HEK293 (cell line): ENCODE measurements around the gene CPTP.

Source experiments
- CTCF ChIP-seq: fragments of 450-650 bp; formaldehyde crosslinking; IDR thresholded peaks from 2 replicates; pipeline ENCODE4 v1.5.1; 2016; ENCODE audit warnings: missing biosample characterization, missing genetic modification characterization
- GLI4 ChIP-seq: fragments of 450-650 bp; formaldehyde crosslinking; IDR thresholded peaks from 2 replicates; pipeline ENCODE4 v1.5.1; 2016; ENCODE audit warnings: missing biosample characterization, missing genetic modification characterization
- MEIS1 ChIP-seq: sonication (generic); formaldehyde crosslinking; IDR thresholded peaks from 2 replicates; pipeline ENCODE4 v1.8.1; 2022; ENCODE audit warnings: missing genetic modification reagents, mild to moderate bottlenecking, borderline replicate concordance
- SP2 ChIP-seq: fragments of 450-650 bp; formaldehyde crosslinking; IDR thresholded peaks from 2 replicates; pipeline ENCODE4 v1.5.1; 2016; ENCODE audit warnings: missing biosample characterization, missing genetic modification characterization
- TCF7L2 ChIP-seq: IDR thresholded peaks from 2 replicates; pipeline ENCODE4 v1.6.1; 2011; ENCODE audit warnings: low read depth, mild to moderate bottlenecking, inconsistent platforms, low read length, moderate library complexity, borderline replicate concordance
- TSHZ1 ChIP-seq: fragments of 450-650 bp; formaldehyde crosslinking; IDR thresholded peaks from 2 replicates; pipeline ENCODE4 v1.5.1; 2016; ENCODE audit warnings: missing biosample characterization, missing genetic modification characterization, borderline replicate concordance
- ZBTB11 ChIP-seq: fragments of 450-650 bp; formaldehyde crosslinking; conservative IDR thresholded peaks from 2 replicates; pipeline ENCODE4 v1.5.1; 2016; ENCODE audit warnings: low read depth, missing biosample characterization, missing genetic modification characterization
- ZNF292 ChIP-seq: fragments of 450-650 bp; formaldehyde crosslinking; IDR thresholded peaks from 2 replicates; pipeline ENCODE4 v1.5.1; 2016; ENCODE audit warnings: low read depth, missing biosample characterization, missing genetic modification characterization, borderline replicate concordance
- ZNF354C ChIP-seq: fragments of 450-650 bp; formaldehyde crosslinking; IDR thresholded peaks from 2 replicates; pipeline ENCODE4 v1.5.1; 2016; ENCODE audit warnings: missing biosample characterization, missing genetic modification characterization, low read depth, borderline replicate concordance
- ZNF670 ChIP-seq: fragments of 450-650 bp; formaldehyde crosslinking; IDR thresholded peaks from 2 replicates; pipeline ENCODE4 v1.5.1; 2016; ENCODE audit warnings: missing biosample characterization, missing genetic modification characterization, low read depth
- ZNF776 ChIP-seq: fragments of 450-650 bp; formaldehyde crosslinking; IDR thresholded peaks from 2 replicates; pipeline ENCODE4 v1.5.0; 2017; ENCODE audit warnings: missing biosample characterization, missing genetic modification characterization, borderline replicate concordance
- TF ChIP-seq, protein P1 (sequence below): fragments of 450-650 bp; formaldehyde crosslinking; IDR thresholded peaks from 2 replicates; pipeline ENCODE4 v1.5.1; 2016; ENCODE audit warnings: missing biosample characterization, missing genetic modification characterization, borderline replicate concordance
- TF ChIP-seq, protein P2 (sequence below): fragments of 450-650 bp; formaldehyde crosslinking; optimal IDR thresholded peaks from 2 replicates; pipeline ENCODE3; 2016; ENCODE audit warnings: missing biosample characterization, mild to moderate bottlenecking, missing genetic modification characterization
- TF ChIP-seq, protein P3 (sequence below): sonication (generic); formaldehyde crosslinking; IDR thresholded peaks from 2 replicates; pipeline ENCODE4 v1.8.1; 2022; ENCODE audit warnings: mild to moderate bottlenecking, moderate library complexity, missing genetic modification reagents

- TF ChIP-seq, protein P1, sequence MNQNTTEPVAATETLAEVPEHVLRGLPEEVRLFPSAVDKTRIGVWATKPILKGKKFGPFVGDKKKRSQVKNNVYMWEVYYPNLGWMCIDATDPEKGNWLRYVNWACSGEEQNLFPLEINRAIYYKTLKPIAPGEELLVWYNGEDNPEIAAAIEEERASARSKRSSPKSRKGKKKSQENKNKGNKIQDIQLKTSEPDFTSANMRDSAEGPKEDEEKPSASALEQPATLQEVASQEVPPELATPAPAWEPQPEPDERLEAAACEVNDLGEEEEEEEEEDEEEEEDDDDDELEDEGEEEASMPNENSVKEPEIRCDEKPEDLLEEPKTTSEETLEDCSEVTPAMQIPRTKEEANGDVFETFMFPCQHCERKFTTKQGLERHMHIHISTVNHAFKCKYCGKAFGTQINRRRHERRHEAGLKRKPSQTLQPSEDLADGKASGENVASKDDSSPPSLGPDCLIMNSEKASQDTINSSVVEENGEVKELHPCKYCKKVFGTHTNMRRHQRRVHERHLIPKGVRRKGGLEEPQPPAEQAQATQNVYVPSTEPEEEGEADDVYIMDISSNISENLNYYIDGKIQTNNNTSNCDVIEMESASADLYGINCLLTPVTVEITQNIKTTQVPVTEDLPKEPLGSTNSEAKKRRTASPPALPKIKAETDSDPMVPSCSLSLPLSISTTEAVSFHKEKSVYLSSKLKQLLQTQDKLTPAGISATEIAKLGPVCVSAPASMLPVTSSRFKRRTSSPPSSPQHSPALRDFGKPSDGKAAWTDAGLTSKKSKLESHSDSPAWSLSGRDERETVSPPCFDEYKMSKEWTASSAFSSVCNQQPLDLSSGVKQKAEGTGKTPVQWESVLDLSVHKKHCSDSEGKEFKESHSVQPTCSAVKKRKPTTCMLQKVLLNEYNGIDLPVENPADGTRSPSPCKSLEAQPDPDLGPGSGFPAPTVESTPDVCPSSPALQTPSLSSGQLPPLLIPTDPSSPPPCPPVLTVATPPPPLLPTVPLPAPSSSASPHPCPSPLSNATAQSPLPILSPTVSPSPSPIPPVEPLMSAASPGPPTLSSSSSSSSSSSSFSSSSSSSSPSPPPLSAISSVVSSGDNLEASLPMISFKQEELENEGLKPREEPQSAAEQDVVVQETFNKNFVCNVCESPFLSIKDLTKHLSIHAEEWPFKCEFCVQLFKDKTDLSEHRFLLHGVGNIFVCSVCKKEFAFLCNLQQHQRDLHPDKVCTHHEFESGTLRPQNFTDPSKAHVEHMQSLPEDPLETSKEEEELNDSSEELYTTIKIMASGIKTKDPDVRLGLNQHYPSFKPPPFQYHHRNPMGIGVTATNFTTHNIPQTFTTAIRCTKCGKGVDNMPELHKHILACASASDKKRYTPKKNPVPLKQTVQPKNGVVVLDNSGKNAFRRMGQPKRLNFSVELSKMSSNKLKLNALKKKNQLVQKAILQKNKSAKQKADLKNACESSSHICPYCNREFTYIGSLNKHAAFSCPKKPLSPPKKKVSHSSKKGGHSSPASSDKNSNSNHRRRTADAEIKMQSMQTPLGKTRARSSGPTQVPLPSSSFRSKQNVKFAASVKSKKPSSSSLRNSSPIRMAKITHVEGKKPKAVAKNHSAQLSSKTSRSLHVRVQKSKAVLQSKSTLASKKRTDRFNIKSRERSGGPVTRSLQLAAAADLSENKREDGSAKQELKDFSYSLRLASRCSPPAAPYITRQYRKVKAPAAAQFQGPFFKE (tag by site-specific recombination), result no peak
- TF ChIP-seq SP2 (tag by site-specific recombination), result no peak
- no peak for TF ChIP-seq CTCF (tag by site-specific recombination)
- TF ChIP-seq TSHZ1 (tag by site-specific recombination), result no peak
- TF ChIP-seq TCF7L2, result no peak
- no peak for TF ChIP-seq ZNF776
- TF ChIP-seq, protein P2, sequence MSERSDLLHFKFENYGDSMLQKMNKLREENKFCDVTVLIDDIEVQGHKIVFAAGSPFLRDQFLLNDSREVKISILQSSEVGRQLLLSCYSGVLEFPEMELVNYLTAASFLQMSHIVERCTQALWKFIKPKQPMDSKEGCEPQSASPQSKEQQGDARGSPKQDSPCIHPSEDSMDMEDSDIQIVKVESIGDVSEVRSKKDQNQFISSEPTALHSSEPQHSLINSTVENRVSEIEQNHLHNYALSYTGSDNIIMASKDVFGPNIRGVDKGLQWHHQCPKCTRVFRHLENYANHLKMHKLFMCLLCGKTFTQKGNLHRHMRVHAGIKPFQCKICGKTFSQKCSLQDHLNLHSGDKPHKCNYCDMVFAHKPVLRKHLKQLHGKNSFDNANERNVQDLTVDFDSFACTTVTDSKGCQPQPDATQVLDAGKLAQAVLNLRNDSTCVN, result no peak
- no peak for TF ChIP-seq GLI4 (tag by site-specific recombination)
- no peak for TF ChIP-seq MEIS1 (CRISPR knock-in tag)
- TF ChIP-seq, protein P3, sequence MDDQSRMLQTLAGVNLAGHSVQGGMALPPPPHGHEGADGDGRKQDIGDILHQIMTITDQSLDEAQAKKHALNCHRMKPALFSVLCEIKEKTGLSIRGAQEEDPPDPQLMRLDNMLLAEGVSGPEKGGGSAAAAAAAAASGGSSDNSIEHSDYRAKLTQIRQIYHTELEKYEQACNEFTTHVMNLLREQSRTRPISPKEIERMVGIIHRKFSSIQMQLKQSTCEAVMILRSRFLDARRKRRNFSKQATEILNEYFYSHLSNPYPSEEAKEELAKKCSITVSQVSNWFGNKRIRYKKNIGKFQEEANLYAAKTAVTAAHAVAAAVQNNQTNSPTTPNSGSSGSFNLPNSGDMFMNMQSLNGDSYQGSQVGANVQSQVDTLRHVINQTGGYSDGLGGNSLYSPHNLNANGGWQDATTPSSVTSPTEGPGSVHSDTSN (CRISPR knock-in tag), result no peak
- no peak for TF ChIP-seq ZNF354C (tag by site-specific recombination)
- no peak for TF ChIP-seq ZNF670 (tag by site-specific recombination)
- no peak for TF ChIP-seq ZNF292
- no peak for TF ChIP-seq ZBTB11 (tag by site-specific recombination)
Measured at GRCh38 chr1:1312450-1313314, 11.9 kb upstream of the CPTP start.
